HL-60 (cell line): ENCODE results near the gene CXCR6.

Source experiments
- CTCF ChIP-seq: IDR thresholded peaks from one replicate; pipeline ENCODE4 v1.5.1; 2011; ENCODE audit warnings: low read length, control low read depth, inconsistent platforms; ENCODE audit not compliant: insufficient read depth
- GABPA ChIP-seq: IDR thresholded peaks from 2 replicates; pipeline ENCODE4 v1.6.1; 2012; ENCODE audit warnings: low read depth
- POLR2AphosphoS5 ChIP-seq: IDR thresholded peaks from 2 replicates; pipeline ENCODE4 v1.6.1; 2012; ENCODE audit warnings: low read depth
- REST ChIP-seq: IDR thresholded peaks from 2 replicates; pipeline ENCODE4 v1.6.1; 2012; ENCODE audit warnings: low read depth; ENCODE audit not compliant: insufficient replicate concordance
- SPI1 ChIP-seq: IDR thresholded peaks from 2 replicates; pipeline ENCODE4 v1.6.1; 2012; ENCODE audit warnings: low read depth, mild to moderate bottlenecking, borderline replicate concordance

- no peak for TF ChIP-seq CTCF
- TF ChIP-seq REST, result no peak
- no peak for TF ChIP-seq POLR2AphosphoS5
- TF ChIP-seq GABPA, result no peak
- TF ChIP-seq SPI1, result no peak
Observed at GRCh38 chr3:45985532-45986302, 42.5 kb downstream of the CXCR6 start.
